Measurements from ENCODE around the gene C6orf136.
"Not testable (repeated sequence)": the region's sequence is repeated elsewhere in the genome, so short reads cannot be mapped to it uniquely, and the experiment has no call there.

The C6orf136 gene

GRCh38 chr6:30646450-30647241 is at the start of gene C6orf136:
C6orf136 (plus strand) TSS chr6:30647133; CDS start chr6:30647232, 99 bp downstream.
- Histone ChIP-seq H4K20me1 (ENCODE audit: insufficient read depth) (no peaks in the 10 kb centered on the region), H3K79me2 (ENCODE audit: insufficient read depth, low read depth) (peaks cover 31% of the 10 kb centered on the region), H3K27ac (peak within 1 kb of the TSS; percentile 81), H3K9ac (peak within 1 kb of the TSS; percentile 83), H3K4me2 (peak within 1 kb of the TSS; percentile 85), H3K36me3 (ENCODE audit: insufficient read depth) (no peaks in the 10 kb centered on the region), H2AFZ (ENCODE audit: low read depth) (peak within 1 kb of the TSS; percentile 85), H3K4me3 (IDR thresholded peaks at IDR 0.05; ENCODE audit: insufficient read depth, low read depth, low read length) (no peak within 1 kb of the TSS), H3K27me3 (ENCODE audit: insufficient read depth, low read depth) (no peaks in the 10 kb centered on the region), H3K4me1 (ENCODE audit: low read depth, poor library complexity, severe bottlenecking) (peaks cover 13% of the 10 kb centered on the region)
- TF ChIP-seq, protein P1, sequence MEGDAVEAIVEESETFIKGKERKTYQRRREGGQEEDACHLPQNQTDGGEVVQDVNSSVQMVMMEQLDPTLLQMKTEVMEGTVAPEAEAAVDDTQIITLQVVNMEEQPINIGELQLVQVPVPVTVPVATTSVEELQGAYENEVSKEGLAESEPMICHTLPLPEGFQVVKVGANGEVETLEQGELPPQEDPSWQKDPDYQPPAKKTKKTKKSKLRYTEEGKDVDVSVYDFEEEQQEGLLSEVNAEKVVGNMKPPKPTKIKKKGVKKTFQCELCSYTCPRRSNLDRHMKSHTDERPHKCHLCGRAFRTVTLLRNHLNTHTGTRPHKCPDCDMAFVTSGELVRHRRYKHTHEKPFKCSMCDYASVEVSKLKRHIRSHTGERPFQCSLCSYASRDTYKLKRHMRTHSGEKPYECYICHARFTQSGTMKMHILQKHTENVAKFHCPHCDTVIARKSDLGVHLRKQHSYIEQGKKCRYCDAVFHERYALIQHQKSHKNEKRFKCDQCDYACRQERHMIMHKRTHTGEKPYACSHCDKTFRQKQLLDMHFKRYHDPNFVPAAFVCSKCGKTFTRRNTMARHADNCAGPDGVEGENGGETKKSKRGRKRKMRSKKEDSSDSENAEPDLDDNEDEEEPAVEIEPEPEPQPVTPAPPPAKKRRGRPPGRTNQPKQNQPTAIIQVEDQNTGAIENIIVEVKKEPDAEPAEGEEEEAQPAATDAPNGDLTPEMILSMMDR (conservative IDR thresholded peaks at IDR 0.05; ENCODE audit: low read depth, low read length), result no peak

GRCh38 chr6:30597315-30598144 is 49.4 kb upstream of the C6orf136 start:
- H3K36me3 ChIP-seq (ENCODE audit: insufficient read depth), result not testable (repeated sequence)

DNA sequence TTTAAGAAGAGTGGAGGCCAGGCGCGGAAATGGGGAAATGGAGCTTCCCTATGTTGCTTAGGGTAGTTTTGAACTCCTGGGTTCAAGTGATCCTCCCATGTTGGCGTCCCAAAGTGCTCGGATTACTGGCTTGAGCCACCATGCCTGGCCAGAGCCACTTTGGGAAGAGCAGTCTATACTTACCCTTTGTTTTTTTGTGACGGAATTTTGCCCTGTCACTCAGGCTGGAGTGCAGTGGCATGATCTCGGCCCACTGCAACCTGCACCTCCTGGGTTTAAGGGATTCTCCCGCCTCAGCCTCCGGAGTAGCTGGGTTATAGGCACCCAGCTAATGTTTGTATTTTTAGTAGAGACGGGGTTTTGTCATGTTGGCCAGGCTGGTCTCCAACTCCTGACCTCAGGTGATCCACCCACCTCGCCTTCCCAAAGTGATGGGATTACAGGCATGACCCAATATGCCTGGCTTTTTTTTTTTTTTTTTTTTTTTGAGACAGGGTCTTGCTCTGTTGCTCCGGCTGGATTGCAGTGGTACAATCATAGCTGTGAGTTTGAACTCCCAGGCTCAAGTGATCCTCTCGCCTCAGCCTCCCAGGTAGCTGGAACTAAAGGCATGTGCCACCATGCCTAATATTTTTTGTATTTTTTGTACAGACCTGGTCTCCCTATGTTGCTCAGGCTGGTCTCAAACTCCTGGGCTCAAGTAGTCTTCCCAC is 47.9 kb upstream of the C6orf136 start:
- H3K27me3 ChIP-seq (ENCODE audit: insufficient read depth, low read depth), result no peaks in the 10 kb centered on the region
- H3K36me3 ChIP-seq (ENCODE audit: insufficient read depth), result peaks cover 9% of the 10 kb centered on the region; the same call in 1 of the 2 replicates
- H3K27ac ChIP-seq, result no peak overlapping the region
- peaks cover 5% of the 10 kb centered on the region; the same call in 1 of the 2 replicates for H4K20me1 ChIP-seq (ENCODE audit: insufficient read depth)
- H3K79me2 ChIP-seq (ENCODE audit: insufficient read depth, low read depth), result no peaks in the 10 kb centered on the region
- H3K9ac ChIP-seq, result no peak overlapping the region
- peaks cover 3% of the 10 kb centered on the region for H3K4me1 ChIP-seq (ENCODE audit: low read depth, poor library complexity, severe bottlenecking)
- H3K4me2 ChIP-seq, result no peak overlapping the region
- no peak overlapping the region for H2AFZ ChIP-seq (ENCODE audit: low read depth)
- TF ChIP-seq, protein P1 (conservative IDR thresholded peaks at IDR 0.05; ENCODE audit: low read depth, low read length), result no peak
- H3K4me3 ChIP-seq (IDR thresholded peaks at IDR 0.05; ENCODE audit: insufficient read depth, low read depth, low read length), result no peak overlapping the region

More at GRCh38 chr6:30597315-30598144, 49.4 kb upstream of the C6orf136 start:
- not testable (repeated sequence) for H3K27ac ChIP-seq; H3K9ac ChIP-seq; H4K20me1 ChIP-seq (ENCODE audit: insufficient read depth); H3K4me3 ChIP-seq (IDR thresholded peaks at IDR 0.05; ENCODE audit: insufficient read depth, low read depth, low read length); H2AFZ ChIP-seq (ENCODE audit: low read depth); H3K27me3 ChIP-seq (ENCODE audit: insufficient read depth, low read depth); H3K4me1 ChIP-seq (ENCODE audit: low read depth, poor library complexity, severe bottlenecking); H3K4me2 ChIP-seq; H3K79me2 ChIP-seq (ENCODE audit: insufficient read depth, low read depth)
- TF ChIP-seq, protein P1 (conservative IDR thresholded peaks at IDR 0.05; ENCODE audit: low read depth, low read length), result peak; percentile 86

- Histone ChIP-seq H3K4me2 (no peak overlapping the region), H3K4me3 (IDR thresholded peaks at IDR 0.05; ENCODE audit: insufficient read depth, low read depth, low read length) (no peak overlapping the region), H3K4me1 (ENCODE audit: low read depth, poor library complexity, severe bottlenecking) (peaks cover 3% of the 10 kb centered on the region), H4K20me1 (ENCODE audit: insufficient read depth) (peaks cover 5% of the 10 kb centered on the region; the same call in 1 of the 2 replicates), H2AFZ (ENCODE audit: low read depth) (no peak overlapping the region), H3K9ac (no peak overlapping the region), H3K27ac (no peak overlapping the region), H3K79me2 (ENCODE audit: insufficient read depth, low read depth) (no peaks in the 10 kb centered on the region), H3K36me3 (ENCODE audit: insufficient read depth) (peaks cover 9% of the 10 kb centered on the region; the same call in 1 of the 2 replicates), H3K27me3 (ENCODE audit: insufficient read depth, low read depth) (no peaks in the 10 kb centered on the region)
- TF ChIP-seq, protein P1 (conservative IDR thresholded peaks at IDR 0.05; ENCODE audit: low read depth, low read length), result no peak
Measured at GRCh38 chr6:30599625-30600324, 47.2 kb upstream of the C6orf136 start.

All from KMS-11 (cell line).